Measurements from ENCODE around the gene HIRA.
"Not testable (repeated sequence)": the region's sequence is repeated elsewhere in the genome, so short reads cannot be mapped to it uniquely, and the experiment has no call there.

Gene HIRA

DNA sequence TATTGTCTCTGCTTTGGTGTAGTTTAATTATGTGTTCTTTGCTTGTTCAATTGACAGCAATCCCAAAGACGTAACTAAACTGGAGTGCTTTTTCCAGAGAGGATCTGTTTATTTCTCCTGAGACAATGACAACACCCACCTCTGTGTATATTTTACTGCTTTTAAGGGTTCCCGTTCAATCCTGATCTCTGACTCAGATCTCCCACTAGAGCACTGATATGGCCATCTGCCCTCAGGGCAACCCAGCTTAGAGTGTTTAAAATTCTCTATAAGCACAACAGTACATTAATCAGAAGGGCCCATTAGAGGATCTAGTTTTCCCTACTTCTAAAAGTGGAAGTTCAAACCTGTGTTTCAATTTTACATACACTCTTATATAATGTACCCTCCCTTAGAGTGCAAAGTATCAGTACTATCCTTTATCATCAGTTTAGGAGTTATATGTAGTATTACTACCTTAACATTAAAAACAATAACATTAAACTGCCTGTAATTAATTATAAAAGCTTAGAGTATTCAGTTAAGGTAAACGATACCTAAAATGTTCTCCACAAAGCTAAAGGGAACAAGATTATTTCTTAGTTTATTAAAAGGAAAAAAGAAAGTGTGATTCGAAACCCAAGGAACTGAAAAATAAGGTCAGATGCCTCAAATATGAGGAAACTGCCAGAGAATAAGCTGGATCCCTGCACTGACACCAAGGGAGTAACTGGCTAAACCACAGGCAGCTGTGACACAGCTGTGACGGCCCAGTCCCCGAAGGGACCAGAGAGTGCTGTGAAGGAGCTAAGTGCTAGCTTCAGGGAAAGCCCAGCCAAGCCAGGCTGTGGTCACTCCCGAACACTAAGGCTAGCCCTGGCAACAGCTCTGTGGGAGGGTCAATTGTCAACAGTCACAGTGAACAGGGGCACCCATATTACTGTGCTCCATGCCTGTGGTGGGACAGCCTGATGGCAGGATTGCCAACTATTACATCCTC lies 32.2 kb upstream of the HIRA start:
- DNase-seq (ENCODE audit: low read depth in 2 of 2), result no peak

GRCh38 chr22:19463008-19463407 lies 31.5 kb upstream of the HIRA start:
- DNase-seq (ENCODE audit: low read depth in 2 of 2), result no peak

- DNase-seq (ENCODE audit: low read depth in 2 of 2), result no peak
Observed at GRCh38 chr22:19461506-19461905, 30.0 kb upstream of the HIRA start.

DNA sequence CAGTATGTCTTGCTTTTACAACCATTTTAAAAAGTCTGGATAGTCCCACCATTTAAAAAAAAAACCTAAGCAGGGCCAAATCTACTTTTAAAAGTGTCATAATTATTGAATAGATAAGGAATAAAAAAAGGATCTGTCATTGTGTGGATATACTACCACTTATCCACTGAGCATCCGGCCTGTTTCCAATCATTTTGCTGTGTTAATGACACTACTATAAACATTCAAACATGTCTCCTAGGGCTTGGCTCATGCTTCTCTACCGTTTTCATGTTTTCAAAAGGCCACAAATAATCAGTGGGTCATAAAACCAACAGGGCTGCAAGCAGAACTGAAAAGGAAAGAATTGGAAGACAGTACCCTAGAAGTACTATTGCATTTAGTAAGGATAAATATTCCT lies 28.5 kb upstream of the HIRA start:
- no peak for DNase-seq (ENCODE audit: low read depth in 2 of 2)

DNA sequence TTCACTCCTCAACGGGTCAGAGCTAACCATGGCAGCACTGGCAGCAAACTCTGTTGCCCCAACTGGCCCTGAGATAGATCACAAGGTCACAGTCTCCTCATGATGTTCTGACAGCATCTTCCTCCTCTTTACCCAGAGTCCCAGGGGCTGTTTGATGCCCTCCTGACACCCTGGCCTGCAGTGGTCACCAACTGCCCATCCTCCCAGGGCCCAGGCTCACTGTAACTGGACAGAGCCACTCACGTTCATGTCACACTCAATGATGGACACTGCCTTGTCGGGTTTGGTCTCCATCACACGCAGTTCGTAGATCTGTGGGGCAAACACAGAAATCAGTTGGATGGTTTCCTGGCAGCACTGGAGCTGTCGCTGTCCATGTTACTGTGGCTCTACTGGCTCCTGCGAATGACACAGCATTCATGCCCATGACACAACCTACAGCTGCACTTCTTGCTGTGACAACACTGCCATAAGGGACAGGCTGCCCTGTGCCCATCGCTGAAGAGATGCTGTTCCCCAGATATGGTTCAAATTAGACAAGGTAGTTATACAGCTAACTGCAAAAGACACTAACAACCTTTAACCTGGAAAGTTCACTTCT lies 26.4 kb upstream of the HIRA start:
- no peak for DNase-seq (ENCODE audit: low read depth in 2 of 2)

DNA sequence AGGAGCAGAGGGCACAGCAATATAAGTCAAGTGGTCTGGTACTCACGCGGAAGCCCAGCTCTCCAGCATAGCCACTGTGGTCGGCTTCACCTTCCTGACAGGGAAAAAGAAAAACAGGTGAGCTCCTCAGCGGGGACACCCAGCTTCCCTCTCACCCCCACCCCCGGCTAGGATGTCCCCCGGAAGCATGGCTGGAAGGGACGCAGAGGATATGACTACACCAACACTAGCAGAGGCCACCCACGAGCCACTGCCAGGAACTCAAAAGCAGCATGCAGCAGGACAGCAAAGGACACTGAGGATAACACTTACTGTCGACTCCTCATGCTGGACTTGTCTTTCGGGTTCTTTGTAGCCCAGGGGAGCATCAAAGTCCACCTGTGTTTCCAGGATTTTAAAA lies 25.0 kb upstream of the HIRA start:
- DNase-seq (ENCODE audit: low read depth in 2 of 2), result no peak

- DNase-seq (ENCODE audit: low read depth in 2 of 2), result no peak
Observed at GRCh38 chr22:19455585-19456370, 24.2 kb upstream of the HIRA start.

- no peak for DNase-seq (ENCODE audit: low read depth in 2 of 2)
Observed at GRCh38 chr22:19455033-19455432, 23.5 kb upstream of the HIRA start.

DNA sequence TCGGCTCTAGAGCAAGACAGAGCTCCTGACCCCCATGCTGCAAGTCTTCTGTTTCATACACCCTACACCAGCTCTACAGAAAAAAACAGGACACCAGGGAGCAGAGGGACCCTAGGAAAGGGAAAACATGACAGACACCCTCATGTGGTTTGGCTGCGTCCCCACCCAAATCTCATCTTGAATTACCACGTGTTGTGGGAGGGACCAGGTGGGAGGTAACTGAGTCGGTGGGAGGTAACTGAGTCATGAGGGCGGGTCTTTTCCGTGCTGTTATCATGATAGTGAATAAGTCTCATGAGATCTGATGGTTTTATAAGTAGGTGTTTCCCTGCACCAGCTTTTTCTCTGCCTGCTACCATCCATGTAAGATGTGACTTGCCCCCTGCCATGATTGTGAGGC lies 22.6 kb upstream of the HIRA start:
- DNase-seq (ENCODE audit: low read depth in 2 of 2), result no peak

GRCh38 chr22:19453718-19454117 lies 22.2 kb upstream of the HIRA start:
- DNase-seq (ENCODE audit: low read depth in 2 of 2), result no peak

- DNase-seq (ENCODE audit: low read depth in 2 of 2), result no peak
Observed at GRCh38 chr22:19451570-19451969, 20.0 kb upstream of the HIRA start.

GRCh38 chr22:19450363-19451175 lies 19.0 kb upstream of the HIRA start:
- no peak for DNase-seq (ENCODE audit: low read depth in 2 of 2)

DNA sequence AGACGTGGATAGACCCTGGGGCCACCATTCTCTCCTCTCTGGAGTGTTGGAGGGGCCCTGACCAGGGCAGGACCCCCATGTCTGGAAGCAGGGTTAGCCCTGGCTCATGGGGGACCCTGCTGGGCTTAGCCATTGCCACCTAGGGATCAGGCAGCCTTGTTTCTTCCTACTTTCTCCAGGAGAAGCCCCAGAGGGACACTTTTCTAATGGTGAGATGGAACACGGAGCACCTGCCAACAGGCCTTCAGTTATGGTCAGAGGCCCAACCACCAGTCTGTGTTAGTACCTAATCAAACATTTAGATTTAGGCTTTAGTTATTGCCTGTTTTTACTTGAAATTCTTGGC lies 17.9 kb upstream of the HIRA start:
- no peak for DNase-seq (ENCODE audit: low read depth in 2 of 2)

DNA sequence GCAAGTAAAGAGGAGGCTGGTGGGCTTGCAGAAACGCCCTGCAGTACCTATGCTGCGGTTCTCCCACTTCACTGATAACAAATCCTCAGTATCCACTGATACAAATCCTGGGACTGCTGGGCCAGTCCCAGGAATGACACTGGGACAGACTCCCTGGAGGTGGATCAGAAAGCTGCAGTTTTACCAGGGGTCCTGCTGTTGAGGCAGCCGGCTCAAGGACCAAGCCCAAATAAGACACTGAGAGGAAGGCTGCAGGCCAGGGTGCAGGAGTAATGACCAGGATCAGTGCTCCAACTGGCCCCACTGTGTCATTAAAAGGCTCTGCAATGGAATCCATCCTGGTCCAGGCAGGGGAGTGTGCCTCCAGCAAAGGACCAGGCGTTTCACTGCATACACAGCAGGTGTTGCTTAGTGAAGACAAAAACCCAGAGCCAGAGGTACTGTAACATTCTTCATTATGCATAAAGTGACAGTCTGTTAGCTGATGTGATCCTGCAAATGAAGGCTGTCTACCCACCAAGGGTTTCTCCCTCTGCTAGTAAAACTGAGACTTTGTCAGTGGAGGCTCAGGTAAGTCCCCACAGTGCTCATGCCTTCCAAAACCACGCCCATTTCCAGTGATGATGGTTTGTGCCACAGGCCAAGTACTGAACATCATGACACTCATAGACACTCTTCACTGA lies 17.3 kb upstream of the HIRA start:
- peak in 1 of 2 donors; percentile 24 for DNase-seq (ENCODE audit: low read depth in 2 of 2)

- DNase-seq (ENCODE audit: low read depth in 2 of 2), result no peak
Observed at GRCh38 chr22:19448076-19448607, 16.6 kb upstream of the HIRA start.

- DNase-seq (ENCODE audit: low read depth in 2 of 2), result peak; percentile 73 to 82
Observed at GRCh38 chr22:19447330-19448075, 16.0 kb upstream of the HIRA start, which contains the start of gene C22orf39. Gene C22orf39 (minus strand): TSS chr22:19447711. CDS start chr22:19447688, 23 bp downstream.

DNA sequence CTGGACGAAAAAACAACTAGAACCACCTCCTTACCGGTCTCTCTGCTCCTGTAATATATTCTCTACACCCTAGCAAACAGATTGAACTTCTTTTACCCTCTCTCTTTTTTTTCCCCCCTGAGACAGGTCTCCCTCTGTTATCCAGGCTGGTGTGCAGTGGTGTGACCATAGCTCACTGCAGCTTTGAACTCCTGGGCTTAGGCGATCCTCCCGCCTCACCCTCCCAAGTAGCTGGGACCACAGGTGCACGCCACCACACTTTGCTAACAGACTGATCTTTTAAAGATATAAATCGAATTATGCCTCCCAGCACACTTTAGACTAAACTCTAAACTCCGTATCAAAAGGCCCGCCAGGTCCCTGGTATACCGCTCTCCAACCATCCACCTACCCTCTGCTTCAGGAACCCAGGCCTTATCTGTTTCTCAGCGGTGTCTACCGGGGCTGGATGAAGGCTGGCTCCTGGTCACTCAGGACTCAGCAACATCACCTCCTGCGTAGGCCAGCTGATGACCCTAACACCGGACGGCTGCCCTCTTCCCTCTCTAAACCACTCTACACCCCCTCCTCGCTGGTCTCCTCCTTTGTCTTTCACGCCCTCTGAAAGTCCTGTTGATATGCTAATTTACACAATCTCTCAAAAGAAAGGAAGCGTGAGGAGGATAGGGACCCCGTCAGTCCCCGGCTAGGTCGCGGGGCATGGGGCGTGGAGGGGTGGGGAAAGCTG lies 15.2 kb upstream of the HIRA start:
- DNase-seq (ENCODE audit: low read depth in 2 of 2), result no peak

GRCh38 chr22:19445279-19445982 lies 13.9 kb upstream of the HIRA start:
- DNase-seq (ENCODE audit: low read depth in 2 of 2), result not testable (repeated sequence)
